ENCODE data around the gene DENND4B. TPM values are rescaled to one million over a fixed set of nuclear protein-coding genes. Genes with fewer than 3 reads are reported as not detected.

Gene DENND4B
- total RNA-seq, 2 experiments from 2014 or later = 102 to 107 TPM

DNA sequence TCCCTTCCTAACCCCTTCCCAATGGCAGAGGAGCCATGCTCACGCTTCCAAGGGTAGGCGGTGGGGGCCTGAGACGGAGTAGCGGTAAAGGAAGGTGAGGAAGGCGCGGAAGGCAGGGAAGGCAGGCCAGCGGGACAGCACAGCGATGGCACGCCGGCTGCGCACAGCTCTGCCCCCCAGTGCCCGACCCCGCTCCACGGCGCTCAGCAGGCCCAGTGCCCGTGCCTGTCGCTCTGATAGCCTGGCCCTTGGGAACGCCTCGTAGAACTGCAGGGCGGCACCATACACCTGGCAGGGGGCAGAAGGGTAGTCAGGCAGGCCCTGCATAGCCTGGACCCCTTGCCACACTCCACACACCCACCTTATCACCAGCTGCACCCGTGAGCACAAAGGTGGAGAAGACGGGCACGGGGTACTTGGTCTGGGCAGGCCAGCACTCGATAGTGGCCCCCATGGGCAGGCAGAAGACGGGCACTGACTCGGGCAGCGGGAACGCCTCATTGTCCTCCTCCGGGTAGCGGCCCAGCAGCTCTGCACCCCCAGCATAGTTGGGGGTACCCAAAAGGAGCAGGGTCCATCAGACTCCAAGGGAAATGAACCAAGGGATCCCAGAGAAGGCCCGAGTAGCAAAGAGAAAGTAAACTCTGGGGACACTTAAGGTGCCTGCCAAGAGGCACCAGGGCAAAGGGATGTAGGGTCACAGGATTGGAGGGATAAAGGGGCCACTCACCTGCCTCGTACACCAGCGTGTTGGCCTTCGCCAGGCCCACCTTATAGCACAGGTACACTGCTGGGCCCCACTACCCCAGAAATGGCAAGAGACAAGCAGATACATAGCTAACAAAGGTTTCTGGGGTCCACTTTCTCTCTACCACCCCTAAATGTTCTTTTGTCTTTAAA lies 4.4 kb downstream of the DENND4B start:
- Mint-ChIP-seq H3K4me3 (no peak overlapping the region), H3K36me3 (ENCODE audit: low read depth) (peaks cover 53% of the 10 kb centered on the region), H3K27me3 (no peaks in the 10 kb centered on the region), H3K9me3 (no peaks in the 10 kb centered on the region), H3K4me1 (ENCODE audit: low read depth) (peaks cover 30% of the 10 kb centered on the region), H3K27ac (no peak overlapping the region)
- DNase-seq = no peak
- ATAC-seq = no peak
- ChIA-PET CTCF (interaction anchor here (1.3 kb wide), 1 partner anchor 134 kb away, joined by 3 read pairs; no protein-coding TSS in a partner anchor), POLR2A (interaction anchor here (1.0 to 8.9 kb wide), 9 partner anchors 11 to 49 kb away, joined by 3 to 126 read pairs (median 4); partner anchors contain the start of genes CRTC2, GATAD2B, JTB and RPS27)
- intact Hi-C loops (cut with micrococcal nuclease) = no loop called here
- no peak for TF ChIP-seq CTCF (IDR thresholded peaks at IDR 0.05)

GRCh38 chr1:153940756-153941155 lies 5.8 kb downstream of the DENND4B start:
- Mint-ChIP-seq H3K4me3 (no peak overlapping the region), H3K9me3 (no peaks in the 10 kb centered on the region), H3K4me1 (ENCODE audit: low read depth) (peaks cover 26% of the 10 kb centered on the region), H3K27ac (no peak overlapping the region), H3K36me3 (ENCODE audit: low read depth) (peaks cover 58% of the 10 kb centered on the region), H3K27me3 (no peaks in the 10 kb centered on the region)
- no peak for DNase-seq
- TF ChIP-seq CTCF (IDR thresholded peaks at IDR 0.05) = no peak
- intact Hi-C loops (cut with micrococcal nuclease) = no loop called here
- ChIA-PET CTCF (interaction anchor here (1.3 kb wide), 1 partner anchor 44 kb away, joined by 3 read pairs; no protein-coding TSS in a partner anchor), POLR2A (interaction anchor here (0.6 to 8.9 kb wide), 10 partner anchors 11 to 50 kb away, joined by 3 to 126 read pairs (median 4); partner anchors contain the start of genes CREB3L4, GATAD2B, JTB and RPS27)
- no peak for ATAC-seq

GRCh38 chr1:153939476-153939875 lies 7.0 kb downstream of the DENND4B start:
- H3K27ac Mint-ChIP-seq = no peak overlapping the region
- H3K36me3 Mint-ChIP-seq (ENCODE audit: low read depth) = peaks cover 63% of the 10 kb centered on the region
- ChIA-PET POLR2A (interaction anchor here (1.0 to 8.9 kb wide), 5 partner anchors 11 to 51 kb away, joined by 4 to 126 read pairs (median 4); partner anchors contain the start of genes GATAD2B and RPS27), CTCF (interaction anchor here (1.0 to 1.4 kb wide), 2 partner anchors 10 to 17 kb away, joined by 3 to 4 read pairs; partner anchors contain the start of gene GATAD2B)
- DNase-seq (no peak), ATAC-seq (no peak)
- no peaks in the 10 kb centered on the region for H3K9me3 Mint-ChIP-seq
- intact Hi-C loops (cut with micrococcal nuclease) = no loop called here
- peaks cover 21% of the 10 kb centered on the region for H3K4me1 Mint-ChIP-seq (ENCODE audit: low read depth)
- no peak for TF ChIP-seq CTCF (IDR thresholded peaks at IDR 0.05)
- H3K4me3 Mint-ChIP-seq = no peak overlapping the region
- no peaks in the 10 kb centered on the region for H3K27me3 Mint-ChIP-seq

GRCh38 chr1:153938996-153939395 lies 7.5 kb downstream of the DENND4B start:
- no peak for TF ChIP-seq CTCF (IDR thresholded peaks at IDR 0.05)
- Mint-ChIP-seq H3K9me3 (no peaks in the 10 kb centered on the region), H3K4me3 (no peak overlapping the region), H3K27ac (no peak overlapping the region), H3K27me3 (no peaks in the 10 kb centered on the region), H3K4me1 (ENCODE audit: low read depth) (peaks cover 17% of the 10 kb centered on the region), H3K36me3 (ENCODE audit: low read depth) (peaks cover 60% of the 10 kb centered on the region)
- ChIA-PET CTCF (interaction anchor here (1.4 kb wide), 1 partner anchor 10 kb away, joined by 4 read pairs; no protein-coding TSS in a partner anchor), POLR2A (interaction anchor here (1.1 to 8.9 kb wide), 4 partner anchors 10 to 51 kb away, joined by 4 to 126 read pairs (median 10); partner anchors contain the start of genes GATAD2B and RPS27)
- ATAC-seq (no peak), DNase-seq (no peak)
- intact Hi-C loops (cut with micrococcal nuclease) = no loop called here

Measured in activated CD8-positive, alpha-beta T cell treated with anti-CD3 and anti-CD28 coated beads for 36 hours (primary cell).